ENCODE results near the gene CKM.
"Not testable (repeated sequence)": the region's sequence is repeated elsewhere in the genome, so short reads cannot be mapped to it uniquely, and the experiment has no call there.

CKM gene

GRCh38 chr19:45315304-45315703 lies 7.4 kb downstream of the CKM start:
- DNase-seq: no peak

GRCh38 chr19:45314708-45315245 lies 7.9 kb downstream of the CKM start:
- DNase-seq: no peak

- not testable (repeated sequence) for DNase-seq
Observed at GRCh38 chr19:45312285-45312684, 10.4 kb downstream of the CKM start.

GRCh38 chr19:45311621-45312020 lies 11.1 kb downstream of the CKM start:
- DNase-seq: no peak

- DNase-seq: not testable (repeated sequence)
Observed at GRCh38 chr19:45309322-45309721, 13.4 kb downstream of the CKM start.

GRCh38 chr19:45307361-45307760 lies 15.3 kb downstream of the CKM start:
- no peak for DNase-seq

- no peak for DNase-seq
Observed at GRCh38 chr19:45306518-45307027, 16.1 kb downstream of the CKM start.

GRCh38 chr19:45306040-45306439 lies 16.6 kb downstream of the CKM start:
- no peak for DNase-seq

- DNase-seq: no peak
Observed at GRCh38 chr19:45305421-45305820, 17.3 kb downstream of the CKM start.

- DNase-seq: no peak
Observed at GRCh38 chr19:45305007-45305406, 17.7 kb downstream of the CKM start.

GRCh38 chr19:45304141-45304926 lies 18.3 kb downstream of the CKM start:
- no peak for DNase-seq

GRCh38 chr19:45303269-45304060 lies 19.2 kb downstream of the CKM start:
- DNase-seq: no peak

GRCh38 chr19:45302416-45302815 lies 20.3 kb downstream of the CKM start:
- DNase-seq: no peak

- DNase-seq: no peak
Observed at GRCh38 chr19:45299719-45300118, 23.0 kb downstream of the CKM start.

- DNase-seq: no peak
Observed at GRCh38 chr19:45298264-45298663, 24.4 kb downstream of the CKM start.

- no peak for DNase-seq
Observed at GRCh38 chr19:45297674-45298073, 25.0 kb downstream of the CKM start.

GRCh38 chr19:45296355-45296754 lies 26.3 kb downstream of the CKM start:
- DNase-seq: no peak

- no peak for DNase-seq
Observed at GRCh38 chr19:45295873-45296272, 26.8 kb downstream of the CKM start.

- no peak for DNase-seq
Observed at GRCh38 chr19:45294291-45295029, 28.2 kb downstream of the CKM start.

- DNase-seq: no peak
Observed at GRCh38 chr19:45293682-45294081, 29.0 kb downstream of the CKM start.

- no peak for DNase-seq
Observed at GRCh38 chr19:45291834-45292233, 30.8 kb downstream of the CKM start.

GRCh38 chr19:45290381-45290931 lies 32.2 kb downstream of the CKM start:
- DNase-seq: no peak
